Cerebellar cortex (tissue), 1 donor: Measurements from ENCODE around the gene PIH1D1.

ENCODE experiments used
- DNase-seq: peaks from one replicate; pipeline ENCODE4 v3.0.0-alpha.2; 2015; ENCODE audit warnings: low spot score

Gene PIH1D1

GRCh38 chr19:49420227-49420626, 31.4 kb downstream of the PIH1D1 start:
- DNase-seq = no peak

GRCh38 chr19:49419173-49419572, 32.4 kb downstream of the PIH1D1 start:
- no peak for DNase-seq

DNA sequence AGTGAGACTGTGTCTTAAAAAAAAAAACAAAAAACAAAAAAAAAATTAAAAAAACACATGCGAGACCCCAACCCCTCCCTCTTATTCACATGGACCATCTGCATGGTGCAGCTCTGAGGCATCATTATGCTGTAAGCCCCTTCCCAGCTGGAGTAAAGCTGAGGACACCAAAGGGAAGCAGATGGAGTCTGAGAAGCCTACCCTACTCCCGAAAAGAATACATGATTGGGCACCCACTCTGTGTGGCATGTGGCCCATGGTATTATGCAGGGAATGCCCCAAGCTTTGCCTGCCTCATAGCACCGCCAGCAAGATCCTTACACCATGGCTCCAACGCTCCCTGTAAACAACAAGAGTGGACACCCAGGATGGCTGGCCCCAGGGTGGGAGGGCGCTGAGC, 33.1 kb downstream of the PIH1D1 start:
- DNase-seq = no peak

DNA sequence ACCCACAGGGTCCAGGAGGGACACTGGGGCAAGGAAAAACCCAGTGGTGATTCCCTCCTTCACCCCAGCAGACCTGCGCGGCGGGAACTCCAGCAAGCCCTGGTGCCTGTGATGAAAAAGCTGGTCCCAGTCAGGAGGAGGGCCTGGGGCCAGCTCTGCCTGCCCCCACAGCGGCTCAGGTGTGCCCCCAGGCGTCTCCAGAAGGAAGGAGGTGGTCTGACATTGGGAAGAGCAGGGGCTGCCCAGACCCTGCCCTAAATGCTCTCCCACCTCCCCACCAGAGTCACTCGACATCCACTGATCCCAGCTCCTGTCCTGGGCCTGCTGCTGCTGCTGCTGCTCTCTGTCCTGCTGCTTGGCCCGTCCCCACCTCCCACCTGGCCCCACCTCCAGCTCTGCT, 34.5 kb downstream of the PIH1D1 start:
- DNase-seq = no peak

DNA sequence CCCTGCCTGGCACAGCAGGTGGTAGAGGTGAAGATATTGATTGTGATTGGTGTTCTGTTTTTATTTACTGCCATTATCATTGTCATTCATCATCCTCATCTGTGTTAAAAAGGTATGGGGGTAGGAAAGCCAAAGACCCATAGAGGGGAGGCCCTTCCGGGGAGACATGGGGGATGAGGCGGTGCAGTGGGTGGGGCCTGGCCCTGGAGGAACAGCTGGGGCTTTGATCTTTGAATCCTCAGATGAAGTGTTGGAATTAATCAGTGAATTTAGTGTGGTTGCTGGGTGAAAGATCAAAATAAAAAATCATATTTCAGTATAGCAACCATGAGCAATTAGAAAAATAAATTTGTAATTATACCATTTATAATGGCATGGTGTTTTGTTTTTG, 35.8 kb downstream of the PIH1D1 start:
- DNase-seq = no peak

DNA sequence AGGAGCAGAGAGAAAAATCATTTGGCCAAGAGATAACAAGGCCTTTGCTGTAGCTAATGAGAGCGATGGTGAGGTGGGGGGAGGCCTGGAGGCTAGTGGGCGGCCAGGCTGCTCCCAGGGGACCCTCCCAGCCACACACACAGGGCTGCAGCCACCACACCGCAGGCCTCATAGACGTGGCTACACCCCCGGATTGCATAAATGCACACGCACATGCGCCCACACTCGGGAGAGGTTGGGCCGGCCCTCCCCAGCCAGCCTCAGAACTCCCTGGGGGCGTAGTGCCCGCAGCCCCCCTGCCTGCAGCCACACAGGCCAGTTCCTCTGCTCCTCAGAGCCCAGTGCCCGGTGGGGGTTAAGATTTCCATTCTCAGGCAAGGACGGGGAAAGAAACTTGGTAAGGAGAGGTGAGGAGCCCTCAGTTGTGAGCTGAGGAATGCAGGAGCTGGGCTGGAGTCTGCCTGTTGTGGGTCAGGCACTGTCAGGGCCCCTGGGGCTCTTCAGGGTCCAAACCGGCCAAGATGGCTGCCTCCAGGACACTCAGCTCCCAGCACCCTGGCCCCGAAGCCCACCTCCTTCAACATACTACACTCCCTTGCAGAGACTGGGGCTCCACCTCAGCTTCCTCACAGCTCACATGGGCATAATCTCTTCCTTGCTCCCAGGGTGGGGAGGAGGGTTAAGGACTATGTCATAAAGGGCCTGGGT, 36.4 kb downstream of the PIH1D1 start:
- no peak for DNase-seq

- no peak for DNase-seq
Measured at GRCh38 chr19:49414256-49414655, 37.4 kb downstream of the PIH1D1 start.

- DNase-seq = no peak
Measured at GRCh38 chr19:49413348-49413747, 38.3 kb downstream of the PIH1D1 start.

DNA sequence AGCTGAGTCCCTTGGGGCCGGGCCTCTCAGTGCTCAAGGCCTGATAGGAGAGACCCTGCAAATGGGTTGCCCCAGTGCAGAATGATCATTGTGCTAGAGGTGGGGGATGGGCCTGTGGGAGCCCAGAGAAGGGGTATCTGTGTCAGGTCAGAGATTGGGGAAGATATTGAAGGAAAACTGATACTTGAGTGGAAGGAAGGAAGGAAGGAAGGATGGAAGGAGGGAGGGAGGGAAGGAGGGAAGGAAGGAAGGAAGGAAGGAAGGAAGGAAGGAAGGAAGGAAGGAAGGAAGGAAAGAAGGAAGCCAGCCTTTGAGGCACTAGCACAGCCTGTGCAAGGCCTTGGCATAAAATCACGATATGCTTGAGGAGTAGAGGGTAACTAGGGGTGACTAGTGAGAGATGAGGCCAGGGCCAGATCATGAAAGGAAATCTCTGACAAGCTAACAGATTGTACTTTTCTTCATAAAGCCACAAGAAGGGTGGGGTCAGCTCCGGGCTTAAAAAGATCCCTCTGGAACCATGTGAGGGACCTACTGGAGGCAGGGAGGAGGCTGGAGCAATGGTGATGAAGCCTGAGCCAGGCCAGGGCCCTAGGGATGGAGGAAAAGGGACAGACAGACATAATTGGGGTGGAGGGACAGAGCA, 39.8 kb downstream of the PIH1D1 start:
- DNase-seq = no peak

DNA sequence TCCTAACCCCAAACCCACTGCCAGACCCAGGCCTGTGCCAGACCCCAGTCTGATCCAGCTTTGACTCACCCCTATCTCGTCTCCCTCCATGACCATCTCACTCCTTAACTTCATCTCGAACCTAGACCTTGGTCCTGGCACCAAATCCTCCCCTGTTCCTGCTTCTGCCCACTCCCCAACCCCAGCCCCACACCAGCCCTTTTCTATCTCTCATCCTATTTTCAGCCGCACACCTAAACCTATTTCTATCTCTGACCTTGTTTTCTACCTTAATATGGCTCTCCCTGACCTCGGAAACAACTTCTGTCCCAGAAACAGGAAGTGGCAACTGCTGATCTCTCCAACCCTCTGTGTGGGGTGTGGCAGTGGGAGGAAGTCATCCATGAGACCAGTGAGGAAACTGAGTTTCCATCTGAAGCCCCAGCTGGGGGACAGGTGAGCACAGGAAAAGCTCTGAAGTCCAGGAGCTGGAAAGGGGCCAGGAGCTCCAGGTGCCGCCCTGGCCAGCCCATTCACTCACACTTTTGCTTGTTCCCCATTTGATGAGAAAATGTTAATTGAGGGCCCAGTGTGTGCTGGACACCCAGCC, 42.1 kb downstream of the PIH1D1 start:
- DNase-seq = no peak

DNA sequence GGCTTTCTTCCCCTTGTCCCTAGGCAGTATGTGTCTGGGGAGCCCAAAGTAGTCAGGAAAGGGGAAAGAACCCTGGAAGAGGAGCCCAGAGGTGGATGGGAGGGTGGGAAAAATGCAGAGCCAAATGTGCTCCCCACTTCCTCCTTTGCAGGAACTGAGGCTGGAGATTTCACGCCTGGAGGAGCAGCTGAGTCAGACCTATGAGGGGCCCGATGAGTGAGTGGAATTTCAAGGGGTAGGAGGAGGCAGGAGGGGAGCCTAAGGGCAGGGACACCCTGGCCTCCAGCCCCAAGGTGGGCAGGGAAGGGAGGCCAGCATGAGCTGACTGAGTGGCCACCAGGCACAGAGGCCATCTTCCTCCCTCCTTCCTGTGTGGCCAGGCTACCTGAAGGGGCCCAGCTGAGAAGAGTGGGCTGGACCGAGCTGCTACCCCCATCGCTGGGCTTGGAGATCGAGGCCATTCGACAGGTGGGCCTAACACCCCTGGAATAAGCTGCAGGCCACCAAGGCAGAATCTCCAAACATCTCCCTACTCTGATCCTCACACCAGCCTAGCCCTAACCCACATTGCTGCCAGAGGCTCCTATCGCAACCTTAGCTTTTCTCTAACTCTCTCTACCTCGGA, 42.7 kb downstream of the PIH1D1 start:
- DNase-seq = no peak

DNA sequence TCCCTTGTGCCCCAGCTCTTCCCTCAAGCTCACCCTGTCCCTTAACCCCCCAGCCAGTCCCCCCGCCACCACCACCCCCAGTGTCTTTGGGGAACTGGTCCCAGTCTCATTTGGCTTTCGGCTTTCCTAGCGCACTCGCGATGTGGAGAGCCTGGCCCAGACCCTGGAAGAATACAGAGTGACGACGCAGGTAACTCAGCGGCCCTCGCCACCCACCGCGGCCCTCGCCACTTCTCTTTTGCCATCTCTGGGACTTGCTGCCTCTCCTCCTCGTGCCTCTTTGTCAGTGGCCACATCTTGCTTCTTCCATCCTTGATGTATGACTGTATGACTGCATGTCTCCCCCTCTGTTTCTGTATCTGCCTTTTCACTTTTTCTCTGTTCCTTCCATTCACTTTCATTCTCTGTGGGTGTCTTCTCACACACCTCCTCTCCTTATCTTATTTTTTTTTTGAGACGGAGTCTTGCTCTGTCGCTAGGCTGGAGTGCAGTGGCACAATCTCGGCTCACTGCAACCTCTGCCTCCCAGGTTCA, 44.1 kb downstream of the PIH1D1 start:
- DNase-seq = no peak

GRCh38 chr19:49407079-49407478, 44.5 kb downstream of the PIH1D1 start:
- no peak for DNase-seq

GRCh38 chr19:49403404-49404187, 48.0 kb downstream of the PIH1D1 start:
- peak; percentile 24 for DNase-seq

- no peak for DNase-seq
Measured at GRCh38 chr19:49400029-49400428, 51.6 kb downstream of the PIH1D1 start.

DNA sequence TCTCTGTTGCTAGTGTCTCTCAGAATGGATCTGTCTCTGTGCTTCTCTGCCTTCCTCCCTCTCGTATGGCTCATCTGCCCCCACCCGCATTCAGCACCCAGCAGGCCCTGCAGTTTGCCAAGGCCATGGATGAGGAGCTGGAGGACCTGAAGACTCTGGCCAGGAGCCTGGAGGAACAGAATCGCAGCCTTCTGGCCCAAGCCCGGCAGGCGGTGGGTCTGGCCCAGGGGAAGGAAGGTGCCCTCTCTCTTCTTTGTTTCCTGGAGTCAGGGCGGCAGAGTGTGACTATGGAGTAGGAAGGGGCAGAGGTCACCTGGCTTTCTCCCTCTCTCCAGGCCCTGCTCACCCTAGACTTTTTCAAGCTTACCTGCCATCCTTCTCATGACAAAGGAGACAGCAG, 52.7 kb downstream of the PIH1D1 start:
- peak; percentile 56 for DNase-seq

DNA sequence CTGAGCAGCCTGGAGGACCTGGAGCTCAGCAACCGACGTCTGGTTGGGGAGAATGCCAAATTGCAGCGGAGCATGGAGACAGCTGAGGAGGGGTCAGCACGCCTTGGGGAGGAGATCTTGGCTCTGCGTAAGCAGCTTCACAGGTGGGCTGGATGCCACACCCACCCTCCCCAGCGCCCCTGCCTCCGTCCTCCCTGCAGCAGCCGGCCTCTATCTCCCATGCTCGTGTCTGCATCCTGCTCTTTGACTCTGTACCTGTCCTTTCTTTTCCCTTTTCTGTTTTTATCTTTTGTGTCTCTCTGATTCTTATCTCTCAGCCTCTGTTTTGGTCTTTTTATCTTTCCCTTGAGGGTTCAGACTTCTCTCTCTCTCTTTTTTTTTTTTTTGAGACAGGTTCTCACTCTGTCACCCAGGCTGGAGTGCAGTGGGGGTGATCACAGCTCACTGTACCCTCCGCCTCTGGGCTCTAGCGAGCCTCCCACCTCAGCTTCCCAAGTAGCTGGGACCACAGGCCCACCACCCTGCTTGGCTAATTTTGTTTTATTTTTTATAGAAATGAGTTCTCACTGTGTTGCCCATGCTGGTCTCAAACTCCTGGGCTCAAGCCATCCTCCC, 53.5 kb downstream of the PIH1D1 start:
- DNase-seq = peak; percentile 11

DNA sequence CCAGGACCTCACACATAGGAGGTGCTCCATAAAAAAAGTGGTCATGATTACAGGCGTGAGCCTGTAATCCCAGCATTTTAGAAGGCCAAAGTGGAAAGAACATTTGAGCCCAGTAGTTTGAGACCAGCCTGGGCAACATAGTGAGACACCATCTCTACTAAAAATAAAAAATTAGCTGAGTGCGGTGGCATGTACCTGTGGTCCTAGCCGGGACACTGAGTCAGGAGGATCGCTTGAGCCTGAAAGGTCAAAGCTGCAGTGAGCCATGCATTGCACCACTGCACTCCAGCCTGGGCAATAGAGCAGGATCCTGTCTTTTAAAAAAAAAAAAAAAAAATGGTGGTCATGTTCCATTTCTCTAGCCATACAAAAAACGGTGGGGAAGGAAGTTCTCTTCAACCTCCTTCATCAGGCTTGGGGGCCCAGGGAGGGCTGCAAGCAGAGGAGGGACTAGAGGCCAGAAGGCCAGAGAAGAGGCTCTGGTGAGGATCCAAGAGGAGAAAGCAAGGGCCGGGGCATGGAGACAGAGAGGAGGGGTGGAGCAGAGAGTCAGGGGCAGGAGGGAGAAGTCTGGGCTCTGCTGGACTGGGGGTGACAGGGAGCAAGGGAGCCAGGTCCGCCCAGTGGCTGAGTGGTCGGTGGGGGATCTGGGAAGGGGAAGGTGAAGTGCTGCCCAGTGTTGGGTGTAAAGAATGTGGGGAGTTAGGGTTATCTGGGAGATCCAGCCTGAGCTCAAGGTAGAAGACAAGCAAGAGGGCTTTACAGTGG, 54.7 kb downstream of the PIH1D1 start:
- DNase-seq = no peak
